Stomach (tissue), 4 donors: Measurements from ENCODE around the gene CSGALNACT2.

Experiments used
- POLR2AphosphoS5 ChIP-seq, 3 donors: sonication (generic); formaldehyde crosslinking; IDR thresholded peaks; one replicate each; pipeline ENCODE4 v1.6.1; 2016; ENCODE audit warnings: antibody characterized with exemption in 3 of 3
- TF ChIP-seq, protein P1 (sequence below), 7 experiments: fragments of 450-650 bp in 4 of 7; fragments of 200-600 bp in 3 of 7; sonication (generic) in 3 of 7; IDR thresholded peaks; one replicate each; pipeline ENCODE4 v1.5.1; 2016 to 2019; ENCODE audit warnings: antibody characterized with exemption in 7 of 7, control low read depth in 2 of 7, mild to moderate bottlenecking in 1 of 7

DNA sequence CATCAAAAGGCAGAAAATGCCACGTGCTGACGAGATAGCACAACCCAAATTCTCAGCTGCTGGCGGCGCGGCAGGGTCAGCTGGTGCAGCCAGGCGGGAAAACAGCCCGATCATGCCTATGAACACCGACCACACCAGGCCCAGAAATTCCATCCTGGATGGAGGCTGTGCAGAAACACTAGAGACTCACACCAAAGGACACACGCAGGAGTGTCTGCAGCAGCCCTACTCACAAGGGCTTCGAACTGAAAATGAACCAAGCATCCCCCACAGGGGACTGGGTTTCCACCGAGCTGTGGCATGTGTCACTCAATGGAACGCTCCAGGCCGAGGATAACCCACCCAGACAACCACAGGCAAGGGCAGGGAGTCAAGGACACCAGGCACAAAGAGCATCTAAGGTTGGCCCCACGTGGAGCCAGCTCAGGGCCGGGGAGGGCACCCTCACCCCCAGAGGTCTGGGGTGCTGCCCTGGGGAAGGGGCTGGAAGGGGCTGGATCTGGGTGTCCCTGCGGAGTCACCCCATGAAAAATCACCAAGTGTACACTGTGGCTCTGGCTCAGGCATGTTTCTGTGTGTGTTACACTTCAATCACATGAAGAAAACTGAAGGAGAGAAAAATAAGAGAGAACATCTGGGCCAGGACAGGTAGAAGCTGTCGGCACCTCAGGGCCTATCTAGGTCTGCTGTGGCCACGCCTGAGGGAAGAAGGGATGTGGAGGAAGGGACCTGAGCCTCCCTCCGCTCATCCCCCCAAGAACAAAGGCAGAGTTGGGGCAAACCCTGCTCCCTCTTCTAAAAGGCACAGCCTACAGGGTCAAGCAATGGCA, 95.6 kb downstream of the CSGALNACT2 start:
- no peak for TF ChIP-seq POLR2AphosphoS5 (IDR thresholded peaks at IDR 0.05)
- TF ChIP-seq, protein P1, sequence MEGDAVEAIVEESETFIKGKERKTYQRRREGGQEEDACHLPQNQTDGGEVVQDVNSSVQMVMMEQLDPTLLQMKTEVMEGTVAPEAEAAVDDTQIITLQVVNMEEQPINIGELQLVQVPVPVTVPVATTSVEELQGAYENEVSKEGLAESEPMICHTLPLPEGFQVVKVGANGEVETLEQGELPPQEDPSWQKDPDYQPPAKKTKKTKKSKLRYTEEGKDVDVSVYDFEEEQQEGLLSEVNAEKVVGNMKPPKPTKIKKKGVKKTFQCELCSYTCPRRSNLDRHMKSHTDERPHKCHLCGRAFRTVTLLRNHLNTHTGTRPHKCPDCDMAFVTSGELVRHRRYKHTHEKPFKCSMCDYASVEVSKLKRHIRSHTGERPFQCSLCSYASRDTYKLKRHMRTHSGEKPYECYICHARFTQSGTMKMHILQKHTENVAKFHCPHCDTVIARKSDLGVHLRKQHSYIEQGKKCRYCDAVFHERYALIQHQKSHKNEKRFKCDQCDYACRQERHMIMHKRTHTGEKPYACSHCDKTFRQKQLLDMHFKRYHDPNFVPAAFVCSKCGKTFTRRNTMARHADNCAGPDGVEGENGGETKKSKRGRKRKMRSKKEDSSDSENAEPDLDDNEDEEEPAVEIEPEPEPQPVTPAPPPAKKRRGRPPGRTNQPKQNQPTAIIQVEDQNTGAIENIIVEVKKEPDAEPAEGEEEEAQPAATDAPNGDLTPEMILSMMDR (IDR thresholded peaks at IDR 0.05) = no peak
